GM21515 (cell line): Measurements from ENCODE around the gene ELAVL2.

ENCODE experiments used
- ATAC-seq: cut with Tn5 transposase; IDR thresholded peaks from one replicate; pipeline ENCODE4 v1.9.1; 2021; ENCODE audit not compliant: unreplicated experiment

The ELAVL2 gene

DNA sequence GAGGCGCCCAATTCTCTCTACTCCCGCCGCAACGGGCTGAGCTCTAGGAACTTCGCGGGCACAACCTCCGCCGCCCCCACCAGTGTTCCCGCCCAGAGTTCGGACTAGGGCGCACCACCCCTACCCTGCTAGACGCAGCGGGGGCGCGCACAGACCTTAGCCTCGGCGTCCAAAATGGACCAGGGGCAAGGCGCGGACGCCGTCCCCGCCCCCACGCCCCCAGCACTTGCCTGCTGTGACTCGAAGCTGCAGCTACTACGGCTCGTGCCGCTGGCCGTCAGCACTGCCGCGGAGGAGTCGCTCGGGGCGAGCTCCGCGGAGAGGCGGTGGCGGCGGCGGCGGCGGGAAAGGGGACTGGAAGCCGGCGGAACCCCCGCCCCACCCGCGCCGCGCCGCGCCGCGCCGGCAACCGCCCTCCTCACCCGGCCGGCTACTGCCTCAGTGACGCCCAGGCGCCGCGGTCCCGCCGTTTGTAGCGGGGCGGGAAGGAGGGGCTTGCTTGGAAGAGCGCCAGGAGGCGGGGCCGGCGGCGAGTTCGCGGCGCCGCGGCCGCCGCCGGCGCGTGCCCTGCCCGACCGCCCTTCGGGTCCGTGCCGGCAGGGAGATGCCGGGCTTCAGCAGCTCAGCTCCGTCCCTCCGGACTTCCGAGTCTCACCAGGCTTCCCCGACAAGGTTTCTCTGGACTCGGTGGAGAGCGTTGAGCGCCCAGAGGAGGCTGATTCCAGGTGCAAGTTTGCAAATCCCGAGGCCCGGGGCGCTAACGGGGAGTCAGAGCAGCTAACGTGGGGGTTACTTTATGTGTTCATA lies 4.5 kb downstream of the ELAVL2 start:
- no peak for ATAC-seq

DNA sequence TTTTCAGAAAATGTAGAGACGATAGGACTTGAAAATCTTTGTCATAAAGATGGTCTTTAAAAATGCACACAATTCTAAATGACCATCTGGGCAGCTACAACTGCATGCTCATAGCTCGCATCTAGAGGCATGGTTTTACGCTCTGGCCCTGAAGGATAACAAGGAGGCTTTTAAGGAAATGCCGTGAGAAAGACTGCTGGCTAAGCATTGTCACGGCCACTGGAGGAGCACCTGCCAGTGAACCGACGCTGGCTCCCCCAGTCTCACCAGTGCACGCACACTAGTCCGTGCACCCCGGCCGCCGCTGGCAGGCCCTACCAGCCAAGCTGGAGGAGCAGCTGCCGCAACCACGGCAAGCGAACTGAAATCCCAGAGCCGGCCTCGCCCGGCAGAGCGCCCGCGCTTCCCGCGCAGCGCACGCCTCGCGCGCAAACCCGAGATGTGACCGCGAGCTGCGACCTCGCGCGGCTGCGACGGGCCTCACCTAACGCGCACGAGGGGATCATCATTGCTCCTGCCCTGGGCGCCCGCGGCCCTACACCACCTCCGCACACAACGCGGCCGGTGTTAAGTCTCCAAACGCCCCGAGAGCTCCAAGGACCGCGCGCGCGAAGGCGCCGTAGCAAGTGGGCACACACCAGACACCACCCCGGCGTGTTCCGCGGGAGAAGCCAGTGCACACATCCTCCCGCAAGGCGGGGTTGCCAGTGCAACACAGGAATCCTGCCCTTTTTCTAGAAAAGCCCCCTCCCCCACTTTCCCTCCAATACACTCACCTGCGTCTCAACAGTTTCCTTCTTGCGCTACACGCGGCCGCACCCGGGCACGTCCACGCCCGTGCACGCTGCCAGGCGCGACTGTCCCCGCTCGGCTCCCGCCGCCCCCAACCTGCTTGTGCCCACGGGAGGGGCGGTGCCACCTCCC lies 5.3 kb downstream of the ELAVL2 start:
- ATAC-seq: no peak

DNA sequence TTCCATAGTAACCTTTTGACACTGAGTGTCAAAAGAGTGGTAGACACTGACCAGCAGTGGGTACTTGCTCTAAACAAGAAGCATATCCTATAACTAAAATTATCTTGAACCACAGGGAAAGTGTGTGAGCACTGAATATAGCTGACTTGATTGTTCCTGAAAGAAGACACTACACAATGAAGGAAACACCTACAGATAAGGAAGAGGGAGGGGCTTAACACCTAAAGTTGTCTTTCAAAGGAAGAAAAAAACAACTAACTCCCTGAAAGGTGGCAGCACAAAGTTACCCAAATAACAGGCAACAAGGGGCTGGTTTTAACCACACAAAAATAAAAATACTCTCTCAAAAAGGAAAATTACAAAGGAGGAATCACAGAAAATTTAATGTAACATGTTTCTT lies 6.6 kb downstream of the ELAVL2 start:
- no peak for ATAC-seq

DNA sequence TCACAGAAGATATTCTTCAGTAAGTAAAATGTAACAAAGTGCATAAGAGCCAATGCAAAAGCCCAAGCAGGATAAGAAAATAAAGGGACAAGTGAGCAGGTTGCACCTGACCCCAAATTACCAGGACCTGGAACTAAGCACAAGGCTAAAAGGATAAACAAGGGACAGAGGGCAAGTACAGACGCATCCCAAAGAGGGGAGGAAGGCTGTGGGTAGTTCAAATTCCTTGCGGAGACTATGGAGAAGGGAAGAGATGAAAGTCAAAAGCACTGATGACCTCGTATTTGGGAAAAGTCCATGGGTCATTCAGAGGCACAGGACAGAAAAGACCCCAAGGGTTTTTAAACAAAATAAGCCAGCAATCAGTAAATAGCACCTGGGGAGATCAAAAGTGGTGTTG lies 11.8 kb downstream of the ELAVL2 start:
- ATAC-seq: no peak

DNA sequence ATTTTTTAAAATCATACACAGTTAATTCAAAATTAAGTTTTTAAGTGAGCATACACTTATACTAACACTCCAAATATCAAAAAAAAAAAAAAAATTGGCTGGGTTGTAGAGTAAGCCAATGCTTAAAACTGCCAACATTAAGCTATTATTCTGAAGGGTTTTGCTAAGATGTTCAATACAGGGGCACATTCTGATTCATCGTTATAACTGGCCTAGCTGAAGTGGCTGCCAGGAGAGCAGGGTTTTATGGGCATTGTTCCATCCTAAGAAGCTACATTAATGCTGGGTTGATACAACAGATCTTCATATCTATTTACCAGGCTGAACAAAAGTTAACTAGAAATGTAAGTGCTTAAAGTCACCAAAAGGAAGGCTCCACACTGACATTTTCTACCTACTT lies 13.4 kb downstream of the ELAVL2 start:
- no peak for ATAC-seq

DNA sequence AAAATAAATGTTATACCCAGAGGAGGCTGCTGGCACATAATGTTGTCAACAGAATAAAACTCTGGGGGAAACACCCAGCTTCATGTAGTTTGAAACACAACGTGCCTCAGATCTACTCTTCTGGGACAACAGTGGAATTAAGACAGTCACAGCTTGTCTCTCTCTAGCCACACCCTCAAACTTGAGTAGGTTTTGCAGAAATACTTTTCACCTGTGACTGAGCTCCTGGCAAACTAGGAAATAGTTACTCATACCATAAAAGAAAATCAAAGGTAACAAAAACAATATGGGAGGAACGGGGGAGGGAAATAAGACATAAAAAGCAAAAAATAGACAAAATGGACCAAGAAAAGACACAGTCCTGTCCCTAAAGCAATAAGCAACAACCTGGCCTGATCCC lies 14.4 kb downstream of the ELAVL2 start:
- ATAC-seq: no peak

DNA sequence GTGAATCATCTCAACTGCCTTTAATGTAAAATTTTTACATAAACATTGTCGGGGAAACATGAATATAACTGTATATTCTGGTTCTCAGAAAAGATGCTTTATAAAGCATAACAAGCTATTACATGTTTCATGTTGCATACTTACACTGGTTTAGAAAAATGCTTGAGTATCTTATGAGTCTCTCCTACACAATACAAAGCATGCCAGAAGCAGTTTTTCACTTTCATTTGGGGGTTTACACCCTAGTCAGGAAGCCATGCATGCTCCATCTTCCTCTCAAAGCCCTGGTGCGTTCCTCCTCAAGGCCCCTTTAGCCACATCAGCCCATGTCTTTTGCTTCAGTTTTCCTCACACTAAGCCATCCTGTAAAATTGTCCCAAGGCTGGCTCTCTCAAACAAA lies 22.8 kb downstream of the ELAVL2 start:
- no peak for ATAC-seq

DNA sequence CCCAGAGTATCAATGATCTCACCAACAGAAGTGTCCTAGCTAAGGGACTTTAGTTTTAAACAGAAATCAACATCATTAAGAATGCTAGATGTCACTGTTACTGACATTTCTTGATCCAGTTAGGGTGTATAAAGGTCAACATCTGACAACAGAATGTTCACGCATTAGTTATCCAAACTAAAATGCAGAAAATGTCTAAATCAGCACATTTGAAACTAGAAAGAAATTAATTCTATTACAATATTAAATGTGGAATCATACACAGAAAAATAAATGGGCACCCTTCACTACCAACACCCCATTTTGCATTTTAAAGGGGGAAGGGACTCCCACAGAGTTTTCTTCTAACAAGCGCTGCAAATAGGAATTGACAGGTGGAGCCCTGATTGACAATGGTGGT lies 24.5 kb downstream of the ELAVL2 start:
- ATAC-seq: no peak

DNA sequence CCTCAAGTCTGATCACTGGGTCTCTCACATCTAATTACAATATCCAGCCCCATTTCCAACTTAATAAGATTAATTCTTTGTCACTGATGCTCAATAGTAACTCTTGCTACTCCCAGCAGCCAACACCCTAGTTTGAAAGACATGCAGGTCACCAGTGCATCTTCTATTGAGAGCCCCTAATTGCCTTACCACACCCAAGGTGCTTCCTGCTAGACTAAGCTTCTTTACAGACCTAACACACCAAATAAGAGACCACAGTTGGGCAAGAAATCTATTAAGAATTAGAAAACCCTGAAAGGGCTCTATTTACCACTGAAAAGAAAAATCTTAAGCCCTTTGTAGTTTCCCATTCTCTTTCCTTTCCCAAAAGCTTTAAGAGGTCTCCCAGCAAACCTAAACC lies 26.5 kb downstream of the ELAVL2 start:
- no peak for ATAC-seq

DNA sequence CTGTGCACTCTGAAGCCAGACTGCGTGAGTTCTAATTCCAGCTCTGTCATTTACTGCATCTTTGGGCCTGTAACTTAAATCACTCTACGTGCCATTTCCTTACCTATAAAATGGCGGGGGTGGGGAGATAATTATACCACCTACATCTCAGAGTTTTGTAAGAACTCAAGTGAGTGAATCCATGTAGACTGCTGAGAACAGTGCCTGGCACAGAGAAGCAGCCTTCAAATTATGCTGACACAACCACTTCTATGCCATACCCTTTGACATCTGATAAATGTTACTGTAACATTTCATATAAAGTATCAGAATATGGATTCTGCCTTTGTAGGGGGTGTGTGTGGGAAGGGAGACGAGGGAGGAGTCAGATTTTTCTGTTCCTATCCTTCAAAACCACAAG lies 27.7 kb downstream of the ELAVL2 start:
- no peak for ATAC-seq

DNA sequence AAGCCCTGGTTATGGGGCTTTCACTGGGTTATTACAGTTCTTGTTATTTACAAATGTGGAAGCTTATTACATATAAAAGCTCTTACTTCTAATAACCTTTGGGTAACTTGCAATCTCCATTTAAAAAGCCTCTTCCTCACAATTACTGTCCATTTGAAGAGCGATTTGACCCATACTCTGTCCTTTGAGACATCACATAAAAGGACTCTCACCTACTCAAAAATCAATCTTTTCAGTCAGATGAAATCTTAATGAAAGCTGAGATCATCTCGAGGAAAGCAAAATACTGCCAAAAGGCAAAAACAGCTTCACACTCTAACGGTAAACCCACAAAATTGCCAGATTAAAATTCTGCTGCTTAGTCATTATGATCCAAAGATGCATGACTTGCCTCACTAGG lies 29.8 kb downstream of the ELAVL2 start:
- no peak for ATAC-seq

DNA sequence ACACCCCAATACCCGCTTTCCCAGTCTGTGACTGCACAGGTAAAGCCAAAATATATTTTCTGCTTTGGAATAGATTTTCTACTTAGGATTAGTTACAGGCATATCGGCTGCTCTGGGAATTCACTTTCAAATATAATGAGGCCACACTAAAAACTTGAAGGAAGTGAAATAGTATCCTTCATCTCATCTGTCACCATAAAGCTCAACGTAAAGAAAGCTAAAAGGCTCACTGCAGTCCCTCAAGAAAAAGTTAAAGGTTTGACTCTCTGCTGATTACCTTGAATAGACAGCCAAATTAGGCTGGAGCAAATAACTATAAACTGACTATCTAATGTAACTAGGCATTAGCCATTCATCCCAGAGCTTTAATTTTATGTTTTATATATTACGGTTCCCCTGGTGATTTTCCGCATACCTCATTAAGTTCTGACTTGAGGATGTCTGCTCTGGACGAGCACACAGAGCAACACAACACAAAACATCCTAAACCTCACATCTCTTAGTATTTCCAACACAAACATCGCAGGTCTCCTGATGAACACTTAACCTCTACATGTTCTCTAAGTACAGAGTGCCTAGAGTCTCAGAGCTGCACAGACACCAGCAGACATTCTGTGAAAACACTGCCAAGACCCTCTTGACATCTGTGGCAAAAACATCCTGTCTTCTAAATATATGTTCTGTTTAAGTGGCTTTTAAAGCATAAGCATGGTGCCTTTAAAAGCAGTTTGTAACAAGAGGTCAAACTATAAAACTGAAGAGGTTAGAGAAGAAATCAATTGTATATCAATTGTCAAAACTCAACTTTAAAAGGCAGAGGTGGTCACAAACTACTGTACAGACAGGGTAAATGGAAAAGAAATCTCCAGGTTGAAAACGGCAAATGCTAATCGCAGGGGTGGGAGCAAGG lies 35.4 kb downstream of the ELAVL2 start:
- ATAC-seq: no peak

DNA sequence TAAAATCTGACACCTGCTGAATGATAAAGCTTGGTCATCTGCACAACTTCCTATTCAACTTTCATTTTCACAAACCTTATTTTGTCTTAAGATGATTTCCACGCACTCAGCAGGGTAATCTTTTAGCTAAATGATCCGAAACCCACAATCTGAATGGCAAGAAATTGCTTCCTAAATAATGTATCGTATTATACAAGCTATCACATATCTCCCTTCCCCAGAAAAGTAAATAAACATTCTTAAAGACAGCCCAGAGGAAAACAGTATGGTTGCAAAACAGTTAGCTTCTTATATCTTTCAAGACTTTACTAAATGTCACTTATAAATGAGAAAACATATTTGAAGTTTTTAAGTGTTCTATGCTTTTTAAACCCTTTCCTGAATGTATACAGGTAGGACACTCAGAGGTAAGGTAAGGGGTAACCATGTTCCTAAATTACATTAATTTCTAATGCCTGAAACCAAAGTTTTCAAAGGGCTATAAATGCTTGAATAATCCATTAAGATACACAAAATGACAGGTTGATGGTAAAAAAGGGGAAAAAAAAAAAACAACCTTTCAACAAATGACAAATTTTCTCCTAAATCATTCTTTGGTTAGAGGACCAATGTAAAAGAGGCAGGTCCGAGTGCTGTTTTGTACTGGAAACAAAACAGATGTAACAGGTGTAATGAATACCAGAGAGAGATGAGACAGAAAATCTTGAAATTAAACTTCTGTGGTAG lies 36.3 kb downstream of the ELAVL2 start:
- no peak for ATAC-seq

DNA sequence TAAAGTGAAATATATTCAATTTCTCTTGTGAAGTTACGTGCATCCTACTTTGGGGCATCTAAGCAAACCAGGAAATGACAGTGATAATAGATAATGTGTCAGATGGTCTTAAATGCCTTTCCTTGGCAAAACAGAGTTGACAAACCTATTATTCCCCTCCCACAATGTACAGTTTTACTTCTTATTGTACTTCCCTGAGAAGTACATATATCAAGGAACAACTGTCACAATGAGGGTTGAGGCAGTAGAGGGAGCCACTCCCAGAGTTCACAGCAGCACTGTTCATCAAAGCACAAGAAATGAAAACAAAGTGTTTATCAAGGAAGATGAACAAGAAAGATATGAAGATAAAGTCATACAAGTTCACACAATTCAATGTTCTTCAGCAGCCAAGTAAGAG lies 41.1 kb downstream of the ELAVL2 start:
- no peak for ATAC-seq

DNA sequence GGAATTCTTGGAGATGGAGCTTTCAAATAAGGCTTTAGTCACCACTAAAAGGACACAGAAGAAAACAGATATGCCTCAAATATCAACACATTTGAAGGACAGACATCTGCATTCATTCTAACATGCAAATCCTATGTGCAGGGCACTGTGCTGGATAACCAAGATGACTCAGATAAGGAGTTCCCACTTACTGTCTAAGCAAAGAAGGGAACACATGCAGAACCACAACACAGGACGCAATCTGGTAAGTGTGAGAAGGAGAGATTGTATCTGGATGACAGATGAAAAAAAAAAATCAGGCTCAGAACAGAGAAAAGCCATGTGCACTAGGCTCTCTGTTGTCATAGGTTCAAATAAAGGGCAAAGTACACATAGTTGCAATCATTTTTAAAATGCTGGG lies 42.5 kb downstream of the ELAVL2 start:
- ATAC-seq: no peak

DNA sequence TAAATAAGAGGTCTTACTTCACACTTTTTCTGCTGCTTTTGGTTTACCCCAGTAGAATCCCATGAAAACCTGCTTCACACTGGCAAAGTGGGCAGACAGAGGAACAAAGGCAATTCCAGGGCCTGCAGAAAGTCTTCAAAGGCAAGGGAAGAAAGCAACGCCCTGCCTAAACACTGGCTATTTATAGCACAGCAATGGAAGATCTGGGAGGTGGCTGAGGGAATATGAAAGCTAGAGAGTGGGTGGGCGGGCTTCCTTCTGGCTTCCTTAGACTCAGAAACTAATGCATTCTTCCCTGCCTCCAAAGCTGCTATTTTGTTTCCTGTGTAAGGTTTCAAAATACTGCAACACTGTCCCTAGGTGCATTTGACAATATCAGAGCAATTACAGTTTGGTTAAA lies 46.8 kb downstream of the ELAVL2 start:
- ATAC-seq: no peak

DNA sequence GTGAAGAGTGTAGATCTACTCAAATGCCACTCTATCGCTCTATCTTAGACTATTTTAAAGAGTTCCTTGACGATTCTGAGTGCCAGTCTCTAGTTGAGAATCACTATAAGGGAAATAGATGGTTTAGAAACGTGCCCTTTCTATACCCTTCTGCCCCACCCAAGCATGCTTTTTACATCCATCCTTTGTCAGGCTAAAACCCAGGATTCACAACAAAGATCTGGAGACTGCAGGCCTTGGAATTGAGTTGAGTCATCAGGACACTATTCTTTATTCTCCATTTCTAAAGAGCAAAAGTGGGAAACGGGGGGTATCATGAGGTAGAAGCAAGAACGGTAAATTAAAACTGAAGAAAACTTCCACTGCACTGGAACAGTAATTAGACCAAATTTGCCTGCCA lies 48.7 kb downstream of the ELAVL2 start:
- no peak for ATAC-seq

DNA sequence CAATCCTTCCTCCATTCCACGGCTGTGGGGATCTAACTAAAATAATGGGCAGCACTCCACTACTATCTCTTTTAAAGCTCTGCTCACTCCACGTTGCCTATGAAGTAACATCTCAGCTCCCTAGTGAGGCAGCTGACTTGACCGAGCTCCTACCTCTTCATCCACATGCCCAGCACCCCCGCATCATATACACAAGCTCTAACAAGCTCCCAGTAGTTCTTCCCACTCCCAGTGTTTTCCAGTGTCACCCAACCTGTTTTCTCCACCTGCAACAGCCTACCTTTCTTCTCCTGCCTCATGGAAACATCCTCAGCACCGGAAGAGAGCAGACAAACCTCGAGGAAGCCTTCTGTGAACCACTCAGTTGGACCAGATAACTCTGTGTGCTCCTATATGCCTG lies 50.5 kb downstream of the ELAVL2 start:
- ATAC-seq: no peak

DNA sequence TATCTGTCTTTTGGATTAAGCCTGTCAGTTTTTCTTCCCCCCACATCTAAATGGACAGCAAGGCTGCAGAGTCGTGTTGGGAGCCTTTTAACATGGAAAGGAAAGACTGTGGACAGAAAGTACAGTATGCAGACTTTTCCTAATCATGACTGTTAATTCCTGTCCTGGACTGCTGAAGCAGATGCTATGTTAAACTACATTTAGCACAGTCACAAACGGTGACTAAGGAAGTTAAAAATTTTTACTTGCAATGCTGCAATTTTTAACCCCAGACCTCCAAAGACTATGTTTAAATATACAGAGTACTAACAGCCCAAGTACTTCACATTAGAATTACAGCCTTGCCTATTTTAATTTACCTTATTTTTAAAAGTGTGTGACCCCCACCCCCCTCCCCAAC lies 51.8 kb downstream of the ELAVL2 start:
- ATAC-seq: no peak

DNA sequence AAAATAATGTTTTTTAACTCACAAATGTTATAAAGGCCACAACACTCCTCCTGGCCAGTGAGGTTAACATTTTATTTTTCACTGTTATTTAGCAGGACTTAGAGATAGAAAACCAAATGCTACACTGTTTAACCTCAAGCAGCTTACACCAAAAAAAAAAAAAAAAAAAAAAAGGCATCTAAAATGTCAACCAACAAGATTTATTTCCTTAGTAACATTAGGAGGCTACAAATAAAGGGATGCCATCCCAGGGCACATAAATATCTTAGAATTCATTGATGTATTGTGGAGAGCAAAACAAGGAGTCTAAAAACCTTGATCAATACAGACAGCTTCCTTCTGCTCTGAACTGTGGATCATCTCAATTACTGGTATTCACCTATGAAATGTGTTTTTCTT lies 53.7 kb downstream of the ELAVL2 start:
- no peak for ATAC-seq
